Muscle of back (tissue), 11 donors: Measurements from ENCODE around the gene RHBG. TPM values are rescaled to one million over a fixed set of nuclear protein-coding genes. Genes with fewer than 3 reads are reported as not detected.
"Not testable (repeated sequence)": the region's sequence is repeated elsewhere in the genome, so short reads cannot be mapped to it uniquely, and the experiment has no call there.

Experiments
- DNase-seq, 3 donors: peaks; one replicate each; pipeline versions ENCODE4 v3.0.0 to v3.0.0-alpha.2; 2013
- polyA plus RNA-seq, 10 donors: library from polyadenylated mRNA; unstranded; fragments of 120-200 nt; gene quantifications; one replicate each; pipeline ENCODE4 v1.2.1, GENCODE V29; 2013; ENCODE audit not compliant: insufficient read length in 10 of 10

The RHBG gene
- polyA plus RNA-seq, 10 donors: 0.15 TPM; not detected in 8

DNA sequence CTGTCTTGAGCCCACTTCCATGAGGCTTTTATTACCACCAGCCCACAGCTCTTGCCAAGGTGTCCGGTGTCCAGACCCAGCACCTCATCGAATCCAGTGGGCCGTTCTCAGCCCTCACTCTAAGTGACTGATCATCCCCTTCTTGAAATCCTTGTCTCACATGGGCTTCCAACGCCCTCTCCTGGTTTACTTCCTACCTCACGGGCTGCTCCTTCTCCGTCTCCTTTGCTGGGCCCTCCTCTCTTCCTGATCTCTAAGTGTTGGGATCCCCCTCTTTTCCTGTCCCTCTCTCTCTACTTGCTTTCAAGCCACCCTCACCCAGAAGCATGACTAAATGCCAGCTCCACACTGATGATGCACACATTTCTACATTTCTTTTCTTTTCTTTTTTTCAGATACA, 9.0 kb upstream of the RHBG start:
- no peak for DNase-seq

DNA sequence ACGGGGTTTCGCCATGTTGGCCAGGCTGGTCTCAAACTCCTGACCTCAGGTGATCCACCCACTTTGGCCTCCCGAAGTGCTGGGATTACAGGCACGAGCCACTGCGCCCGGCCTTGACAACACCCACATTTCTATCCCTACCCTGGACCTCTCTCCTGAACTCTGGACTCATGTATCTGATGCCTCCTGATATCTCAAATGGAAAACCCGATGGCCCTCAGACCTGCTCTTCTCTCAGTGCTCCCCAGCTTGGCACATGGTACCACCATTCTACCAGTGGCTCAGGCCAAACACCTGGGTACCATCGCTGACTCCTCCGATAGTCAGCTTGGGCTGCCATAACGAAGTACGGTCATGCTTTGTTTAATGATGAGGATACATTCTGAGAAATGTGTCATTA, 8.5 kb upstream of the RHBG start:
- no peak for DNase-seq

DNA sequence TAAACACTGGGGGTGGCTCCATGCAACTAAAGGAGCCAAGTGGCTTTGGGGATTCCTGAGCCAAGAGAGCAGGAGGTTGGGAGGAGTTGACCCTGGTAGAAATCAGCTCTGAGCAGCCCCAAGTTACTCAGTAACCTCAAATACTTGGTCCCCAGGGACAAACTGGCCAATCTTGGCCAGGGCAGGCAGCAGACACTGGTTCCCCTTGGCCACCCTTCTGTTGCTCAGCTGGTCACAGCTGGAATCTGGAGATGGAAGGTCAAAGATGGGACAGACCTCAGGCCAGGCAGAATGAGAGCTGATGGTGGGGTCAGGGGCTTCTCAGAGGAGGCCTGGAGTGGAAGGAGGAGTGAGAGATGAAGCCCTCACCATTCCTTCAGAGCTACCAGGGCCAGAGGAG, 3.3 kb upstream of the RHBG start:
- DNase-seq: no peak

DNA sequence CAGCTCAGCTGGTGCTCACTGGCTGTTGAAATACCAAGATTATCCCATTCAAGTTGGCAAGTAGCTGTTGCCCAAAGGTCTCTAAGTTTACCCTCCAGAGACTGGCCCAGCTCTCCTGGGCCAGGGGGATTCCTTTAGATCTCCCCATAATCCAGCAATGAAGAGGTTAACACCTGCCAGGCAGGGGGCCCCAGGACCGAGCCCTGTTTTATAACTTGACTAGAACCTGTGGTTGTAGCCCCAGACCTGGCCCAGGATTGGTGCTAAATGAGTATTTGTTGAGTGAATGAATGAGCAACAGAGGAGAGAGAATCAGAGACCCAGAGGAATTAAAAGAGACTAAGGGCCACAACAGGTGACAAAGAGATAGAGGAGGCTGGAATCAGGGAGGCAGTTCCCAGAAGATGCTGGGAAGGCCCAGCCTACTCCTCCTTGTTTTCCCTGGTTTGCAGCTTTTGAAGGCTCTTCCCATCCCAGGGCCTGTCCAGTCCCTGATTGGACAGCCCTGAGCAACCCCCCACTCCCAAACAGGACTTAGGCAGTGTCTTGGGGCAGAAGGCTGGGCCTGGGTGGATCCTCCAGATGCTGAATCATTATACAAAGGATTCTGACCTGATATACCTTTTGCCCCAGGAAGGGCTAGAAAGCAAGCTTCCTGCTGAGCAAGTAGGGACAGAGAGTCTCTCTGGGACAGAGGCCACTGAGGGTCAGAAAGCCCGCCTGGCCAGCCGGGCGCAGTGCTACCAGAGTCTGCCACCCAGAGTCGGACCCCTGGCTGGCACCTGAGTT, 2.4 kb upstream of the RHBG start:
- no peak for DNase-seq

DNA sequence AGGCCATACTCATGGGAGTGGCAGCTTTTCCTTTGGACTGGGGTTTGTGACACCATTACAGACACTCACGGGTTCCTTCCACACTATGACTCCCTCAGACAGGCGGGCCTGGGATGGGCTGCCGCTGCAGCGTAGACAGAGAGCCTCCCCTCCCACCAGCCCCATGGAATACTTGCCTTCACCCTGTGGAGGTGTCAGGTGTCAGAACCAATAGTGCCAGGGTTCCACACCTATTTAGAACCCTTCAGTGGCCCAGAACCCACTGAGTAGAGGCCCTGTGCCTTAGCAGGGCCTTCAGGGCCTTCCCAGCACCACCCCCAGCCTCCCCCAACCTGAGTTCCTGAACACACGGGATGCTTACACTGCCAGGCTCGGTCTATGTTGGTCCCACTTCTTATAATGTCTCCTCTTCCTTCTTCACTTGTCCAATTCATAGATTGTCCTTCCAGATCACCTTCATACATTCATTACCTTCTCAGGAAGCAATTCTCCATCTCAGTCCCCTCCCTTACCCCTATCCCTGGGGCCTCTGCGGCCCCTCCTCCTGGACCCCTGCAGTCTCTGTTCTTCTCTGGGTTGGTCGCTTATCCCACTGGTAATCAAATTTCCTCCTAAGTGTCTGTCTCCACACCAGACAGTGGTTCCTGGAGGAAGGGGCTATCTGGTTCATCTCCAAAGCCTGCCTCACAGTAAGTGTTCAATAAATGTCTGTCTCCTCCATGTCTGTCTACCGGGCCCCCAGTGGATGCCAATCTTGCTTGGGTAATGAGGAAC, 1.4 kb upstream of the RHBG start:
- DNase-seq: no peak

DNA sequence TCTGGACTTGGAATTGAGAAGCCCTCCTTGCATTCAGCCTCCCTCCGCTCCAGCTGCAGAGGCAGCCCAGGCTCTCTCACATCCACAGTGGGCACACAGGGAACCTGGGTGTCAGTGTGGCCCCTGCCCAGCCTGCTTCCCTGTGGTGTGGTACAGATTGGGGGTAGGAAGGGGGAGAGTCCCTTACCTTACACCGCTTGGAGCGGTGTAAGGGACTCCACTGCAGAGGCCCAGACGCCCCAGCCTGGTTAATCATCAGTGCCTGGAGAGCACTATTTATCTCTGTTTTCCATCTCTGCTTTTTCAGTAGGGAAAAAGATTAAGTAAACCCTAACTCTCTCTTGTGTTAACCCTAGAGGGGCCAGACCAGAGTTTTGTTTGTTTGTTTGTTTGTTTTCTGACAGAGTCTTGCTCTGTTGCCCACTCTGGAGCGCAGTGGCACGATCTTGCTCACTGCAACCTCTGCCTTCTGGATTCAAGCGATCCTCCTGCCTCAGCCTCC, 803 bp upstream of the RHBG start:
- no peak for DNase-seq

DNA sequence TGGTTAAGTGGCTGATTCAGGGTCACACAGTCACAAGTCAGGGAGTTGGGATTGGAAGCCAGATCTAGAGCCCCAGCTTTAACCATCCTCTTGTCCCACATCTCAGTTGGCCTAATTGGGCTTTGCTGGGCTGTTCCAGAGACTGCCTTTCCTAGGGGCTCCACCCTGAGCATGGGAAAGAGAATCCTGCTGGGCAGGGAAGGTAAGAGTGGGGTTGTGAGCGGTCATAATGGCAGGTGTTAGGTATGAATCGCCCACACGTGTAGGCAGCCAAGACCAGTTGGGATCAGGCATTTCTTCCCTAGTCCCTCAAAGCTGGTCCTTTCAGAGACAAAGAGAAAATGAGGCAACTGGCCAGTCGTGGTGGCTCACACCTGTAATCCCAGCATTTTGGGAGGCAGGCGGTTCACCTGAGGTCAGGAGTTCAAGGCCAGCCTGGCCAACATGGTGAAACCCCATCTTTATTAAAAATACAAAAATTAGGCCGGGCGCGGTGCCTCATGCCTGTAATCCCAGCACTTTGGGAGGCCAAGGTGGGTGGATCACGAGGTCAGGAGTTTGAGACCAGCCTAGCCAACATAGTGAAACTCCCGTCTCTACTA, 775 bp downstream of the RHBG start:
- DNase-seq: not testable (repeated sequence)

DNA sequence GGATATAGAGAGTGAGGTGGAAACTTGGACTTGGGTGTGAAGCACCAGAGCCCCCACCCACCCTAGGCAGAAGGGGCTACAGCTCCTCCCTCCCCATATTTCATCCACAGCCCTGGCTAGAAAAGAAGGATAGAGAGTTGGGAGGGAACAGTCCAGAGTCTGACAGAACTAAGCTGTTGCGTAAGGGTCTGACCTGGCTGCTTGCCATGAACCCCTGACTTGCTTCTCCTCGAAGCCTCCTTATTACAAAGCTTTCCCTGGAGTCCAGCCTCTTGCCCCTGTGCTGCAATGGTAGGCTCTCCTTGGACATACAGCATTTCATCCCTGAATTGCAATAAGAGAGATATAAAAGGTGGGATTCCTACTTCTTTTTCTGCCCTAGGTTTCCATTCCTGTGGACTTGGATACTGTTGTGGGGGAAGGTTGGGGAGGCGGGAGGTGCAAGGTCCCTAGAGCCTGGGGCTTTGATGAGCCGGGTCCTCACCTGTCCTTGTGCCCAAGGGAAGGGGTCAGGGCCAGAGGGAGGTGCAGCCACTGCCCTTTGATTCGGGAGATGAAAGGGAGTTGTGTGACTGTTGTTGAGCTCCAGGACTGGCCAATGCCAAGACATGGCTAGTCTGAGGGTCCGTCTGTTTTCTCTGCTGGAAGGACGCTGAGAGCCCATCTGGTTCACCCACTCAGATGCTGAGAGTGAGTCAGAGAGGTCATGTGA, 2.7 kb downstream of the RHBG start:
- peak in 1 of 3 donors; percentile 35 for DNase-seq

DNA sequence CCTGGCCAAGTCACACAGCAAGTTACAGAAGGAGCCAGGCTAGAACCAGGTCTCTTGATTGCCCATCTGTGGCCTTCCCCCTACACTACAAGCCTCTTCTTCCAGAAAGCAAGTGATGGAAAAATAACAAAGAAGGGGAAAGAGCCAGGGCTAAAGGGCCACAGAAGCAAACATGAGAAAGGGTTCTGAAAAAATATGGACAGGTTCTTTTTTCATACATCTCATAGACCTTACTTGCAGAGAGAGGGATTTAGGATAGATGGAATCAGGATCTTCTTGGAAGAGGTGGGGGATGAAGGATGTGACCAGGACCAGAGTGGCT, 3.2 kb downstream of the RHBG start:
- DNase-seq: no peak

DNA sequence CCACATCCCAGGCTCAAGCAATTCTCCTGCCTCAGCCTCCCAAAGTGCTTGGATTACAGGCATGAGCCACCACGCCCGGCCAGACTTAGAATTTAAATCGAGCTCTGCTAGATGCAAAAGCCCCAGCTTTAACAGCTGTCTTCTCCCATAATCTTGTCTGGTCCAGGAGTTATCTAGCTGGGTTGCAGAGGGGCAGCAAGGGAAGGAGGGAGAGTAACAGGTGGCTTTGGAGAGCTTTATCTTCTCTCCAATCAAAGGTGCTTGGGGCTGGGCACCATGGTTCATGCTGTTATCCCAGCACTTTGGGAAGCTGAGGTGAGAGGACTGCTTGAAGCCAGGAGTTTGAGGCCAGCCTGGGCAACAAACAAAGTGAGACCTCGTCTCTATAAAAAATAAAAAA, 3.9 kb downstream of the RHBG start:
- DNase-seq: no peak

DNA sequence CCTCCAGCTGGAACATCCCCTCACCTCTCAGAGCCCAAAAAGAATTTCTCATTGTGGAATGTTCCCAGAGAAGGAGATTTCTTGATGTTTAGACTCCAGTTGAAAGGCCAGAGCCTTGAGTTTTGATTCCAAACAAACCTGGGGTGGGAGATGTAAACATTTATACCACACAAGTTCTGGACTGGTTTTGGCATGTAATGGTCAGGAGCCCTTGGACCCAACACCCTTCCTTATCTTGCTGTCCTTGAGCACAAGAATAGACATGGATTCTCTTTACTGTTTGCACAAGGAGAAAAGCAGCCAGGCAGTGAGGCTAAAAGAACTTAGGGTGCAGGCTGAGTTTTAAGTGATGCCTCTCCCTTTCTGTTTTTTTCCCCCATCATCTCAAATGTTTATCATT, 4.5 kb downstream of the RHBG start:
- DNase-seq: no peak

DNA sequence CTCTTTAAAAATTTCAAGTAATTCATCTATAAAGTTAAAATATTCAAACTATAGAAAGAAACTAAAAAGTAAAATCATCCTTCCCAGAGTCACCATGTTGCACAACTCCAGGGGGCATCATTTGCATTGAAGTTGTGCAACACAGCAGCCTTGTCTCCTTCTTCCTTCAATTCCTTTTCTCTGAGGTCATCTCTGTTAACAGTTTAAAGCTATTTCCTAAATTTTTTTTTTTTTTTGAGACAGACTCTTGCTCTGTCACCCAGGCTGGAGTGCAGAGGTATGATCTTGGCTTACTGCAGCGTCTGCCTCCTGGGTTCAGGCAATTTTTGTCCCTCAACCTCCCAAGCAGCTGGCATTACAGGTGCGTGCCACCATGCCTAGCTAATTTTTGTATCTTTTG, 7.1 kb downstream of the RHBG start:
- no peak for DNase-seq

DNA sequence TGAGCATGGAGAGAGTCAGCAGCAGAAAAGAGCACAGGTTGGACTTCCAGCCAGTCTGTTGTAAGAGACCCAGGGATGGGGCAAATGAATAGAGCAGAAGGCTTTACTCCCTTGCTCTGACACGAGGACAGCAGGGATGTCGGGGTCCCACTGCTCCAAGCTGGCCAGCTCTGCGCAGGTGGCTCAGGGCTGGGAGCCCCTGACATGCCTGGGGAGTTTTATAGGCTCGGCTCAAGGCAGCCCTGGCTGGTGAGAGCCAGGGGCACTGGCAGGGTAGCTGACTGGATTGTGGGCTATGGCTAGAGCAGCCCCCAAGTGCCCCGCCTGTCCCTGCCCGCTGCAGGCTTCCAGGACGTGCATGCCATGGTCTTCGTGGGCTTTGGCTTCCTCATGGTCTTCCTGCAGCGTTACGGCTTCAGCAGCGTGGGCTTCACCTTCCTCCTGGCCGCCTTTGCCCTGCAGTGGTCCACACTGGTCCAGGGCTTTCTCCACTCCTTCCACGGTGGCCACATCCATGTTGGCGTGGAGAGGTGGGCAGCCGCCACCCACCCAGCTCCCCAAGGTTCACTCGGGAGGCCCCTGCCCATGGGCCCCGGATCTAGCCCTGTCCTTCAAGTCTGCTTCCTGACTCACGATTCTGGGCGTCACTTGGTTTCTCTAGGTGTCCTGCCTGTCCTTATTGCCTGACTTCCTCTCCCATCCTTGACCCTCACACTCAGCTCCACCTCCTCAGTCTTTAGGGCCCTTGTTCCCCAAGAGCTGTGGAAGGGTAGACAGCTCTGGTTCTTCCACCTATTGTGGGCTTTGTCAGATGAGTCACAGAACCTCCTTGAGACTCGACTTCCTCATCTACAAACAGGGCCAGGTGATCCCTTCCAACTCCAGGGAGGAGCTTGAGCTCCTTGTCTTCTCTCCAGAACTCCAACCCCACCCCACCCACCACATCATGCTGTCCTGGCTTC, 8.2 kb downstream of the RHBG start:
- DNase-seq: no peak

DNA sequence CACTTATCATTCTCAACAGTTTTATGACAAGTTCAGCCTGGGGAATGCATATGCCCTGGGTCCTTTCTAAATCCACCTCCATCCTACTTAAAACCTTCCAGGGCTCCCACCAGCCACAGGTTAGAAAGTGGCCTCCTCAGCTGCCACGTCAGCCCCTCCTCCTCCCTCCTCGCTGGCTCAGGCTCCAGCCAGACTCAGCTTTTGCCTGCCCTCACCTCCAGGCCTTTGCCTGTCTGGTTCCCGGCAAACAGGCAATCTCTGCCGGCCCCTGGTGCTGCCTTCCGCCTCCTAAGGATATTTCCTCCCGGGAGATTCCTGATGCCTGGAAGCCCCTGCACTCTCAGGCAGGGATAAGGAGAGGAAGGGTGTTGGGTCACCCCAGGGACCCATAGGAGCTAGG, 9.5 kb downstream of the RHBG start:
- no peak for DNase-seq

DNA sequence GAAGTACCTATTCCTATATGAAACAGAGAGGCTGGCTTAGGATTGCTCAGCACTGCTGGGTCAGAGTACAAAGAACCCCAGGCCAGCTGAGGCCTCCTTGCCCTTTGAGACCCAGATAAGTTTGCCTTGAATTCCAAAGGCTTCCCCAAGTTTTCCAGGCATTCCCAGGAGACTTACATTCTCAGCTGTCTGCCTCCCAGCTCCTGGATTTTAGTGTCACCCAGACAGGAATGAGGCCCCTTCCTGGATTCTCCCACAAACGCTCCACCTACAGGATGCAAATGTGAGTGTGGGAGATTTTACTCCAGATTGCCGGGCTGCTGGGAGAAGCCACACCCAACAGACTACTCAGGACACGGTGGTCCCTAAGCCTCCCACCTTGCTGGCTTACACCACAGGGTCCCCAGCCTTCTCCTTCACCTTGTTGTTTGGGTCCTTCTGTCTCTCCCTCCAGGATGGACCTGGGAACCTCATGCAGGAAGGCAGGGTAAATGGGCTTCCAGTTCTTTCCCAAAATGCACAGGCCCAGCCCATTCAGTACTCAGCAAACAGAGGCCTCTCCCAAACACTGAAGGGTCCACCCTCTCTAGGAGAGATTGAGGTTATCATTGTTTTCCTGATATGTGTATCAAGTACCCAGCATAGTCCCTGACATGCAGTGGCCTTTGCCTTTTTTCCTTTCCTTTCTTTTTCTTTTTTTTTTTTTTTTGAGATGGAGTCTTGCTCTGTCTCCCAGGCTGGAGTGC, 10.6 kb downstream of the RHBG start:
- DNase-seq: no peak

DNA sequence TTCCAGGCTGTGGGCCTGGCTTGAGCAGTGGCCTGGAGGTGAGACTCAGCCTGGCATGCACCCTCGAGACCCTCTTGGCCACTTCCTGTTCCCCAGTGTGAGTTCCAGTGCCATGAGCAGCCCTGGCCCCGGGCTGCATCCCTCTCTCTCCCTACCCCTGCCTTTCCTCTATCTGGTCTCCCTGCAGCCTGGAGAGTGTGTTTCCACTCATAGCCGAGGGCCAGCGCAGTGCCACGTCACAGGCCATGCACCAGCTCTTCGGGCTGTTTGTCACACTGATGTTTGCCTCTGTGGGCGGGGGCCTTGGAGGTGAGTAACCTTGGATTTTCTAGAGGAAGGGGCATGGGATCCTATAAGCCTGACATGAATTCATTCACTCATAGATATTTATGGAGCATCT, 13.6 kb downstream of the RHBG start:
- no peak for DNase-seq

DNA sequence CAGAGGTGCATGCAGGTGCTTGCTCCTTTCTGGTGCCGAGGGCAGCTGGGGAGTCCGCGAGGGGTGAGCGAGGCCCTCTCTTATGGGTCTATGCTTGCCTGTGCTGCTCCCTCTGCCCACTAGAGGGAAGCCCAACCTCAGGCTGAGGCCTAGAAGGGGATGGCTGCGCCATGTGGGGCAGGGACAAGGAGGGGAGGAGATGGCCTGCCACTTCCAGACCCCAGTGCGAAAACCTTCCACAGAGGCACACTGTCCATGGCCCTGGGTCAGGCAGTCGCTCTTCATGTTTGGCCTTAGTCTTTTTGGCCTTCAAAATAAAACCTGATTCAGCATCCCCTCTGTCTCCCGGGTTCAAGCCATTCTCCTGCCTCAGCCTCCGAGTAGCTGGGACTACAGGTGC, 14.0 kb downstream of the RHBG start:
- DNase-seq: peak; percentile 17 to 70 (median 54)

DNA sequence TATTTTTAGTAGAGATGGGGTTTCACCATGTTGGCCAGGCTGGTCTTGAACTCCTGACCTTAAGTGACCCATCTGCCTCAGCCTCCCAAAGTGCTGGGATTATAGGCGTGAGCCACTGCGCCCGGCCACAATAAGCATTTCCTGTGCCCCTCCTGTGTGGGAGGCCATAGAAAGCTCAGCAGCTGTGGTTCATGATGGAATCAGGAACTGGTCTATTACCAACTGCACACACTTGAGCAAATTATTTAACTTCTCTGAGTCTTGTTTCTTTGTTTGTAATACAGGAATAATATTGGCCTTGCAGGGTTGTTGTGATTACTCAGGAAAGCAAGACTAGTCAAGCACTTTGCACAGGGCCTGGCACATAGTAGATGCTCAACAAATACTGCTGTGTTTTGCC, 15.0 kb downstream of the RHBG start:
- DNase-seq: no peak

DNA sequence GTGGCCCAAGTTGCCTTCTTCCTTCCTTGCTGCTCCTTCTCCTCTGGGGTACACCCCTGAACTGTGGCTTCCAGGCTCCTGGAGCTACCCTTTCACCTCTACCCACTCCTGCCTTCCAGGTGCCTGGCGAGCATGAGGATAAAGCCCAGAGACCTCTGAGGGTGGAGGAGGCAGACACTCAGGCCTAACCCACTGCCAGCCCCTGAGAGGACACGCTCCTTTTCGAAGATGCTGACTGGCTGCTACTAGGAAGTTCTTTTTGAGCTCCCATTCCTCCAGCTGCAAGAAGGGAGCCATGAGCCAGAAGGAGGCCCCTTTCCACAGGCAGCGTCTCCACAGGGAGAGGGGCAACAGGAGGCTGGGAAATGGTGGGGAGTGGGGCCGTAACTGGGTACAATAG, 15.6 kb downstream of the RHBG start:
- no peak for DNase-seq

DNA sequence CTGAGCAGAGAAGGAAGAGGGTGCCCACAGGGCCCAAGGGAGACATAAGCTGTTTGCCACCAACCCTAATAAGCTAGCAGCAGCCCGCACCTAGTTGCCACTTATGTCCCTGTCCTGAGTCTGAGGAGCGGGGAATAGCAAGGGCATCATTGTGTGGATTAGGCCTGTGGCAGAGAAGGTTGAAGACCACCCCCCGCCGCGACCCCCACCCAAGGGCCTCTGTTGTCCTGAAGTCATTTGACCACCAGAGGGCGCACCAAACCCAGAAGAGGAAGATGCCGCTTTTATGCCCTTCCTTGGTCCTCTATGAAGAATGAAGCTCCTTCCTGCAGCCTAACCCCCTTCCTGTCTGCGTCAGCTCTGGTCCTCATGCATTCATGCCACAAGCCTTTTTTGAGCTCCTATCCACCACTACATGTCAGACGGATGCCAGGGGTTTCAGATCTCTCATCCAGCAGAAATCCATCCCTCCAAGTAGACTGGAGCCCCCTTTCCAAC, 16.6 kb downstream of the RHBG start:
- DNase-seq: peak; percentile 53 to 73 (median 61)
